ENCODE data around the gene TMEM114.
A peak's percentile ranks its signal among the peaks of the same experiment; 100 is the strongest.
"Not testable (repeated sequence)": the region's sequence is repeated elsewhere in the genome, so short reads cannot be mapped to it uniquely, and the experiment has no call there.

TMEM114 gene

DNA sequence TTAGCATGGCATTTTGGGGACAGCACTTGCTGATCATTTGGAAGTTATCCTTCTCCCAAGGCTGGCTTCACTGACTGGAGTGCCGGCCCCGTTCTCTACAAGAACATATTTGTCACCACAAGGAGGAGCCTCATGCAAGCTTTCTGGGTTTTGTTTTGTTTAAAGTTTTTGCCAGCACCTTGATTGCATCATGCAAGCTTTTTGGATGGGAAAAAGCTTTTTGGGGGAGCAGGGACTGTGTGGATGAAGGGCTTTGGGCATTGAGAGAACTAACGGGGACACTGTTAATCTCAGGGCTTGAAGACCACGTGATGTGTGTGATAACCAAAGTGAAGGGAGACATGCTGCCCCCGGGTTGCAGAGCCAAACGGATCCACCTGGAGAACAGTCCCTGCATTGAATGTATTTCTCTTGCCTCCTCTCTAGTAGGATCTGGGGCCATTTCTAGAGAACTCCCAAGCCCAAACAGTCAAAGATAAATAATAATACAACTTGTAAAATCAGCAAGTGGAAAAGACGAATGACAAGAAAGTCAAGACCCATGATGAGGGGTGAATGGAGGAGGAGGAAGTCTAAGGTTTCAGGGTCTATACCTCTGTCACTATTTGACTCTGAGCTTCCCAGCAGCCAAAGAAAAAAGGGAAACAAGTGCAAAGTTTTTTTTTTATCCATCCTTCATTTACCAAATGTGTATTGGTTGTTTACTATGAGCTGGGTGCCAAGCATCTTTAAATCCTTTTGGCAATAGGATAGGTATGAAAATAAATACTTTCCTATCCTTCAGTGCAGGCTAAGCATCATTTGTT lies 17.2 kb downstream of the TMEM114 start:
- DNase-seq (ENCODE audit: extremely low read depth, low read depth), result no peak
- TF ChIP-seq, protein P1, sequence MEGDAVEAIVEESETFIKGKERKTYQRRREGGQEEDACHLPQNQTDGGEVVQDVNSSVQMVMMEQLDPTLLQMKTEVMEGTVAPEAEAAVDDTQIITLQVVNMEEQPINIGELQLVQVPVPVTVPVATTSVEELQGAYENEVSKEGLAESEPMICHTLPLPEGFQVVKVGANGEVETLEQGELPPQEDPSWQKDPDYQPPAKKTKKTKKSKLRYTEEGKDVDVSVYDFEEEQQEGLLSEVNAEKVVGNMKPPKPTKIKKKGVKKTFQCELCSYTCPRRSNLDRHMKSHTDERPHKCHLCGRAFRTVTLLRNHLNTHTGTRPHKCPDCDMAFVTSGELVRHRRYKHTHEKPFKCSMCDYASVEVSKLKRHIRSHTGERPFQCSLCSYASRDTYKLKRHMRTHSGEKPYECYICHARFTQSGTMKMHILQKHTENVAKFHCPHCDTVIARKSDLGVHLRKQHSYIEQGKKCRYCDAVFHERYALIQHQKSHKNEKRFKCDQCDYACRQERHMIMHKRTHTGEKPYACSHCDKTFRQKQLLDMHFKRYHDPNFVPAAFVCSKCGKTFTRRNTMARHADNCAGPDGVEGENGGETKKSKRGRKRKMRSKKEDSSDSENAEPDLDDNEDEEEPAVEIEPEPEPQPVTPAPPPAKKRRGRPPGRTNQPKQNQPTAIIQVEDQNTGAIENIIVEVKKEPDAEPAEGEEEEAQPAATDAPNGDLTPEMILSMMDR (IDR thresholded peaks at IDR 0.05; ENCODE audit: low read depth, low read length), result peak; percentile 48

DNA sequence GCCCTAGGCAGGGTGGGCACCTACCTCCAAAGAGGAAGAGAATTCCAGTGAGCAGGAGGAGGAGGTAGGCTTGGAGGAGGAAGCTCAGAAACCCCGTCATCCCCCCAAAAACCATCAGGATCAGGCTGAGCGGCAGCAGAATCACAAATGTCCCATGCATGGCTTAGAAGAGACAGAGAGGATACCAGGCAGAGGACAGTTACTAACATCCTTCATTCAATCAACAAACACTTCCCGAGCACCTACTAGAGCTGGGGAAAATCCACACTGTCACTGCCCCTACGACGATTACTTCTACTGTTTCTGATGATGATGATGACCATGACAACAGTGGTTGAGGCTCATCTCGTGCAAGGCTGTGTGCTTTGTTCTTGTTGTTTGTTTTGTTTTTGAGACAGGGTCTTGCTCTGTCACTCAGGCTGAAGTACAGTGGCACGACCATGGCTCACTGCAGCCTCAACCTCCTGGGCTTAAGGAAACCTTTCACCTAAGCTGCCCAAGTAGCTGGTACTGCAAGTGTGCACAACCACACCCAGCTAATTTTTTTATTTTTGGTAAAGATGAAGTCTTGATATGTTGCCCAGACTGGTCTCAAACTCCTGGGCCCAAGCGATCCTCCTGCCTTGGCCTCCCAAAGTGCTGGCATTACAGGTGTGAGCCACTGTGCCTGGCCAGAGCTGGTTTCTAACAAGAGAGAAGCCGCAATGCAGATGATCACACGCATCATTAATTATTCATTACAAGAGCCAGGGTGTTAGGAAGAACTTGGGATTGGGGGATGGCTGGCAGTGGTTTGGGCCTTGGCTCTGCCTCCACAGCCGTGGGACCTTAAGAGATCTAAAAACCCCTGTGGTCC lies 18.0 kb downstream of the TMEM114 start:
- DNase-seq (ENCODE audit: extremely low read depth, low read depth), result no peak
- TF ChIP-seq, protein P1 (IDR thresholded peaks at IDR 0.05; ENCODE audit: low read depth, low read length), result no peak

DNA sequence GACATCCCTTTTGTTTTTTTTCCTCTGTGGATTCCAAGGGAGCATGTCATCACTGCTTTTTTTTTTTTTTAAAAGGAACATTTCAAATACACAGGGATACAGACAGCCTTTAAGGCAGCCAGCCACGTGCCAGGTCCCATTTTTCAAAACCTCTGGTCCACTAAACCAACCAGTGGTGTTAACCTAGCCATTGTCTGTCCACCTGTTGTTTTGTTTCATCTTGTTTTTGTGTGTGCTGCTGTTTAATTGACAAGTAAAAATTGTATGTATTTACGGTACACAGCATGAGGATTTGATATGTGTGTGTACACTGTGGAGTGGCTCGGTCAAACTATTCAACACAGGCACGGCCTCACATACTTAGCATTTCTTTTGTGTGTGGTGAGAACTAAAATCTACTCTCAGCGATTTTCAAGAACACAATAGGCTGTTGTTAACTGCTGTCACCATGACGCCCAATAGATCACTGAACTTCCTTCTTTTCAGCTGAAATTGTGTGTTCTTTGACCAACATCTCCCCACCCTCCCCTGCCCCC lies 19.2 kb downstream of the TMEM114 start:
- TF ChIP-seq, protein P1 (IDR thresholded peaks at IDR 0.05; ENCODE audit: low read depth, low read length), result no peak
- DNase-seq (ENCODE audit: extremely low read depth, low read depth), result peak; percentile 8

GRCh38 chr16:8570393-8570792 lies 19.9 kb downstream of the TMEM114 start:
- not testable (repeated sequence) for DNase-seq (ENCODE audit: extremely low read depth, low read depth)

DNA sequence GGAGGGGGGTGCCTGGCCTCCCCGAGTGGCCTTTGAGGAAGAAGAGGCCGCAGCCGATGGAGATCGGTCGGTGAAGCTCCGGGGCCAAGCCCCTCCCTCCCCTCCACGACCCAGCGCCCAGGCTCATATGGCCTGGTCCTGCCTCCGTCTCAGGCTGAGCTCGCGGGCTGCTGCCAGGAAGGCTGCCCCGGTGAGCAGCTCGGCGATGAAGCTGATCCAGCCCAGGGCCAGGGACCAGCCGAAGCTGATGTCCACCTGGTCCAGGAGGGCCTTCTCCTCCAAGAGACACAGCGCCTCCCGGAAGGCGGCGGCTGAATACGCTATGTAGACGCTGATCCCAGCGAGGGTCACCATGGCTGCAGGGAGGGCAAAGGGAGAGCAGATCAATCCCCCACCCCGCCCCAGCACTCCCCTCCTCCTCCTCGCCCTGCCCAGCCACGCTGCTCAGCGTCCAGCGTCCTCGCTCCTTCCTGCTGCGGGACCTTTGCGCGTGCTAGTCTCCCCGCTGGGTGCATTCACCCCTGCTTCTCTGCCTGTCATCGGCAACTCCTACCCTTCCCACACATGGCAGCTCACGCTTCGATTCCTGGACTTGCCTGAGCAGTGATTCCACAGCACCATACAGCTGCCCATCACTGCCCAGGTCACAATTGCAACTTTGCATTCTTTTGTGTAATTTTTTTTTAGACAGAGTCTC lies 20.5 kb downstream of the TMEM114 start:
- TF ChIP-seq, protein P1 (IDR thresholded peaks at IDR 0.05; ENCODE audit: low read depth, low read length), result no peak
- DNase-seq (ENCODE audit: extremely low read depth, low read depth), result no peak

- no peak for DNase-seq (ENCODE audit: extremely low read depth, low read depth)
- TF ChIP-seq, protein P1 (IDR thresholded peaks at IDR 0.05; ENCODE audit: low read depth, low read length), result no peak
These were observed 22.1 kb downstream of the TMEM114 start for GRCh38 chr16:8568231-8568617.

GRCh38 chr16:8567355-8568230 lies 22.7 kb downstream of the TMEM114 start:
- TF ChIP-seq, protein P1 (IDR thresholded peaks at IDR 0.05; ENCODE audit: low read depth, low read length), result peak; percentile 97
- peak; percentile 70 for DNase-seq (ENCODE audit: extremely low read depth, low read depth)
